ENCODE results near the gene TMEM131L. TPM values are rescaled to one million over a fixed set of nuclear protein-coding genes. Genes with fewer than 3 reads are reported as not detected.

The TMEM131L gene
- total RNA-seq, 1 experiment from 2014 or later, result 14.6 TPM

GRCh38 chr4:153591441-153591840 lies 125.3 kb downstream of the TMEM131L start:
- H3T11ph ChIP-seq (ENCODE audit: low read length), result no peak overlapping the region
- H2BK5ac ChIP-seq (ENCODE audit: insufficient read length, low read length), result no peak overlapping the region
- no peak overlapping the region for H3K56ac ChIP-seq (ENCODE audit: insufficient read length, low read depth, low read length)
- peaks cover 7 to 40% (median 37%) of the 10 kb centered on the region in 3 experiments; a peak in 6 of 7 replicates for H3K36me3 Mint-ChIP-seq (ENCODE audit: insufficient read depth in 1 of 3, low read depth in 3 of 3)
- H3K4me2 ChIP-seq (ENCODE audit: insufficient read depth, insufficient read length, low read length), result no peak overlapping the region
- no peak overlapping the region for H4K5ac ChIP-seq (ENCODE audit: insufficient read length, low read depth, low read length)
- TF ChIP-seq, protein P1, sequence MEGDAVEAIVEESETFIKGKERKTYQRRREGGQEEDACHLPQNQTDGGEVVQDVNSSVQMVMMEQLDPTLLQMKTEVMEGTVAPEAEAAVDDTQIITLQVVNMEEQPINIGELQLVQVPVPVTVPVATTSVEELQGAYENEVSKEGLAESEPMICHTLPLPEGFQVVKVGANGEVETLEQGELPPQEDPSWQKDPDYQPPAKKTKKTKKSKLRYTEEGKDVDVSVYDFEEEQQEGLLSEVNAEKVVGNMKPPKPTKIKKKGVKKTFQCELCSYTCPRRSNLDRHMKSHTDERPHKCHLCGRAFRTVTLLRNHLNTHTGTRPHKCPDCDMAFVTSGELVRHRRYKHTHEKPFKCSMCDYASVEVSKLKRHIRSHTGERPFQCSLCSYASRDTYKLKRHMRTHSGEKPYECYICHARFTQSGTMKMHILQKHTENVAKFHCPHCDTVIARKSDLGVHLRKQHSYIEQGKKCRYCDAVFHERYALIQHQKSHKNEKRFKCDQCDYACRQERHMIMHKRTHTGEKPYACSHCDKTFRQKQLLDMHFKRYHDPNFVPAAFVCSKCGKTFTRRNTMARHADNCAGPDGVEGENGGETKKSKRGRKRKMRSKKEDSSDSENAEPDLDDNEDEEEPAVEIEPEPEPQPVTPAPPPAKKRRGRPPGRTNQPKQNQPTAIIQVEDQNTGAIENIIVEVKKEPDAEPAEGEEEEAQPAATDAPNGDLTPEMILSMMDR (conservative IDR thresholded peaks at IDR 0.05), result no peak
- H3K4me1 Mint-ChIP-seq, result peaks cover 12% of the 10 kb centered on the region in 2 experiments
- no peak overlapping the region for H2BK15ac ChIP-seq (ENCODE audit: low read depth, low read length)
- no peak overlapping the region for H2BK120ac ChIP-seq (ENCODE audit: low read depth, low read length, poor library complexity, severe bottlenecking)
- no peak overlapping the region for H4K8ac ChIP-seq (replicated peaks; ENCODE audit: insufficient read length, low read depth, low read length)
- H3K9me3 Mint-ChIP-seq, result no peaks in the 10 kb centered on the region
- no peaks in the 10 kb centered on the region for H3K4me1 ChIP-seq (ENCODE audit: insufficient read depth, low read length)
- no peak overlapping the region for H3K18ac ChIP-seq (ENCODE audit: insufficient read length, low read depth, low read length)
- H3K79me1 ChIP-seq (ENCODE audit: insufficient read depth, low read depth, low read length, poor library complexity, severe bottlenecking), result no peaks in the 10 kb centered on the region
- H3K23me2 ChIP-seq (ENCODE audit: insufficient read length, low read depth, low read length, poor library complexity, severe bottlenecking), result no peaks in the 10 kb centered on the region
- H3K27ac Mint-ChIP-seq, result peak overlapping the region in 1 of 3 experiments; percentile 14; a peak in 1 of 7 replicates
- H2AFZ ChIP-seq (ENCODE audit: low read length), result no peak overlapping the region
- H4K20me1 ChIP-seq (ENCODE audit: control insufficient read depth, insufficient read depth, insufficient read length), result no peaks in the 10 kb centered on the region
- no peaks in the 10 kb centered on the region; the same call in 1 of the 2 replicates for H3K79me2 ChIP-seq (ENCODE audit: insufficient read depth, low read length)
- H3K4me3 Mint-ChIP-seq, result no peak overlapping the region
- H3K9me3 ChIP-seq (ENCODE audit: control insufficient read depth, low read depth, low read length), result no peaks in the 10 kb centered on the region
- DNase-seq, result no peak
- H3K4ac ChIP-seq (ENCODE audit: low read depth, low read length), result no peak overlapping the region
- H3K27me3 ChIP-seq (ENCODE audit: insufficient read depth, low read length), result no peaks in the 10 kb centered on the region
- H3K27me3 Mint-ChIP-seq (ENCODE audit: low read depth), result no peaks in the 10 kb centered on the region
- H3K27ac ChIP-seq (ENCODE audit: insufficient read length, low read depth, low read length), result no peak overlapping the region
- no peak overlapping the region for H3K14ac ChIP-seq (ENCODE audit: insufficient read depth, low read length)
- H4K91ac ChIP-seq (ENCODE audit: insufficient read length, low read depth, low read length), result no peak overlapping the region
- no peak overlapping the region for H3K23ac ChIP-seq (ENCODE audit: insufficient read length, low read depth, low read length)
- no peak overlapping the region for H2AK5ac ChIP-seq (ENCODE audit: insufficient read length, low read length)
- WGBS (ENCODE audit: extremely low coverage, insufficient read length, low lambda C conversion rate), result no CpG with 5 or more reads among the region's 8 CpGs
- no peak overlapping the region for H3K9ac ChIP-seq (ENCODE audit: extremely low read depth, insufficient read length, low read length)
- H2BK12ac ChIP-seq (ENCODE audit: insufficient read length, low read depth, low read length), result no peak overlapping the region
- H2BK20ac ChIP-seq (ENCODE audit: low read depth, low read length, poor library complexity, severe bottlenecking), result no peak overlapping the region

All from H9 (cell line).